ENCODE results near the gene JMJD8.

The JMJD8 gene

DNA sequence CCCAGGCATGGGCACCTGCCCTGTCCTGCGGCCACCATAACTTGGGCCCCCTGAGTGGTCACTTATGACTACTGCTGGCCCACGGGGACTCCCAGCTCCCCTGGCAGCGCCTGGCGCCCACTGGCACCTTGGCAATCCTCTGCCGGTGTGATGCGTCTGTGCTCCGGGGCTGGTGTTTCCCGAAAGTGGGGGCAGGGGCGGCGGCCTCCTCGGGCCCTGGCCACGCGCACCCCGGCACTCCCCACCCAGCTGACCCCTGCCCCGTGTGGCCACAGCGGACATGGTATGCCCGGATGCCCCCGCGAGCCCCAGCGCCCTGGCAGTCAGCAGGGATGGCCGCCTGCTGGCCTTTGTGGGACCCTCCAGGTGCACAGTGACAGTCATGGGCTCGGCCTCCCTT lies 26.6 kb downstream of the JMJD8 start:
- DNase-seq (ENCODE audit: low spot score) = no peak
- TF ChIP-seq, protein P1, sequence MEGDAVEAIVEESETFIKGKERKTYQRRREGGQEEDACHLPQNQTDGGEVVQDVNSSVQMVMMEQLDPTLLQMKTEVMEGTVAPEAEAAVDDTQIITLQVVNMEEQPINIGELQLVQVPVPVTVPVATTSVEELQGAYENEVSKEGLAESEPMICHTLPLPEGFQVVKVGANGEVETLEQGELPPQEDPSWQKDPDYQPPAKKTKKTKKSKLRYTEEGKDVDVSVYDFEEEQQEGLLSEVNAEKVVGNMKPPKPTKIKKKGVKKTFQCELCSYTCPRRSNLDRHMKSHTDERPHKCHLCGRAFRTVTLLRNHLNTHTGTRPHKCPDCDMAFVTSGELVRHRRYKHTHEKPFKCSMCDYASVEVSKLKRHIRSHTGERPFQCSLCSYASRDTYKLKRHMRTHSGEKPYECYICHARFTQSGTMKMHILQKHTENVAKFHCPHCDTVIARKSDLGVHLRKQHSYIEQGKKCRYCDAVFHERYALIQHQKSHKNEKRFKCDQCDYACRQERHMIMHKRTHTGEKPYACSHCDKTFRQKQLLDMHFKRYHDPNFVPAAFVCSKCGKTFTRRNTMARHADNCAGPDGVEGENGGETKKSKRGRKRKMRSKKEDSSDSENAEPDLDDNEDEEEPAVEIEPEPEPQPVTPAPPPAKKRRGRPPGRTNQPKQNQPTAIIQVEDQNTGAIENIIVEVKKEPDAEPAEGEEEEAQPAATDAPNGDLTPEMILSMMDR (IDR thresholded peaks at IDR 0.05; ENCODE audit: borderline replicate concordance, control extremely low read depth, extremely low read depth, insufficient read depth, missing control alignments) = no peak
- in situ Hi-C loops (cut with MboI; ENCODE audit: low sequenced_read_pairs, unreplicated experiment) = no loop called here

DNA sequence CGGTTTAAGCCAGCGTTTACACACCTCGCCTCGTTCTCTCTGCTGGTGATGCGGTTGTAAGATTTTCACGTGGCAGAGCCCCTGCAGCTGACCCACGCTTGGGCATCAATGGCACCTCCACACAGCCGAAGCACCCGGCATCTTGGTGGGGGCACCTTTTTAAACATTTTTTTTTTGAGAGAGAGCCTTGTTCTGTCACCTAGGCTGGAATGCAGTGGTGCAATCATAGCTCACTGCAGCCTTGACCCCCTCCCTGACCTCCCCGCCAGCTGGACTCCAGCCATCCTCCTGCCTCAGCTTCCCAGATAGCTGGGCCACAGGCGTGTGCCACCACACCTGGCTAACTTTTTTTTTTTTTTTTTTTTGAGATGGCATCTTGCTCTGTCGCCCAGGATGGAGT lies 30.1 kb downstream of the JMJD8 start:
- no peak for DNase-seq (ENCODE audit: low spot score)
- in situ Hi-C loops (cut with MboI; ENCODE audit: low sequenced_read_pairs, unreplicated experiment) = no loop called here

DNA sequence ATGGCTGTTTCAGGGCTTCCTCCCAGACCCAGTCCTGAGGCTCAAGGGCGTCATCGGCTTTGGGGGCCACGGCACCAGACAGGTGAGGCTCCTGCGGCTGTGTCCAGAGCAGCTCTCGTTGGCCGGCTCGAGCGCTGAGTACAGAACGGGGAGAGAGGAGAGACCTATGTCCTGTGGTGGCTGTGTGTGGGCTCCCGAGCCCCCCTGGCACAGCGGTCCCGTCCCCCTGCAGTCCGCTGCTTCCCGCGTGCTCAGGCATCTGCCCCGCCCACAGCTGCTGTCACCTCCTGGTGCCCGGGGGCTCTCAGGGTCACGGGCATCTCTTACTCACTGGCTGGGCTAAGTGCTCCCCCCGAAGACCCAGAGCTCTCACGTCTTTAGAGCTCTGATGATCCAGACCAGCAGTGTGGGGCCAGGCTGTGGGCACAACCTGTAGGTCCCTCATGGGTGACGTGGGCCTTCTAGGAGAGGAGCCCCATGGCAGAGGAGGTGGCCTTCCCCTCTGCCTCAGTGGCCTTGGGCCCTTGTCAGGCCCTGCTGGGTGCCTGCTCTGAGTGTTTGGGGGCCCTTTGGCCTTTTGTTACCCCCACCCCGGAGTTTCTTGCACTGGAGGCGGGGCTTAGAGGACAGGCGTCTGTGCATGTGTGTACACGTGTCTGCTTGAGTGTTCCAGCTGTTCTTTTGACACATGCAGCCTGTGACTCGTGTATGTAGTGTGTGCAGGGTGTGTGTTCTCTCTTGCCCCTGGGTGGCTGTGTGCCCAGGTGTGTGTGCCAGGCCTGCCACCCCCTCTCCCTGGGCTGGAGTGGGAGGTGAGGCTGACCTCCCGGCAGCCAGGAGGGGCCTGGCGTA lies 31.5 kb downstream of the JMJD8 start:
- TF ChIP-seq, protein P1 (IDR thresholded peaks at IDR 0.05; ENCODE audit: borderline replicate concordance, control extremely low read depth, extremely low read depth, insufficient read depth, missing control alignments) = no peak
- no peak for DNase-seq (ENCODE audit: low spot score)
- in situ Hi-C loops (cut with MboI; ENCODE audit: low sequenced_read_pairs, unreplicated experiment) = no loop called here

More for the DNA sequence above, 30.1 kb downstream of the JMJD8 start:
- TF ChIP-seq, protein P1 (IDR thresholded peaks at IDR 0.05; ENCODE audit: borderline replicate concordance, control extremely low read depth, extremely low read depth, insufficient read depth, missing control alignments) = no peak

DNA sequence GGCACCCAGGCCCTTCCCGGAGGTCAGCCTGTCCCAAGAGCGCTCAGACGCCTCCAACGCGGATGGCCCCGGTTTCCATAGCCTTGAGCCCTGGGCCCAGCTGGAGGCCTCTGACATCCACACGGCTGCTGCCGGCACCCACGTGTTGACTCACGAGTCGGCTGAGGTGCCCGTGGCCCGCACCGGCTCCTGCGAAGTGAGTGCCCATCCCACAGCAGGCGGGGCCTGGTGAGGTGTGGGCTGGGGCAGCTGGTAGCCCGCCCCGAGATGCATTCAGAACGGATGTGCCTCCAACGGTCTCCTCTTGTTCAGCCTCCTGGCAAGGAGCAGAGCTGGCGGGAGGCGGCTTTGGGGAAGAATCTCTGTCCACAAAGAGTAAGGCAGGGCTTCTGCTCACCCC lies 32.3 kb downstream of the JMJD8 start:
- in situ Hi-C loops (cut with MboI; ENCODE audit: low sequenced_read_pairs, unreplicated experiment) = no loop called here
- no peak for DNase-seq (ENCODE audit: low spot score)
- TF ChIP-seq, protein P1 (IDR thresholded peaks at IDR 0.05; ENCODE audit: borderline replicate concordance, control extremely low read depth, extremely low read depth, insufficient read depth, missing control alignments) = no peak

DNA sequence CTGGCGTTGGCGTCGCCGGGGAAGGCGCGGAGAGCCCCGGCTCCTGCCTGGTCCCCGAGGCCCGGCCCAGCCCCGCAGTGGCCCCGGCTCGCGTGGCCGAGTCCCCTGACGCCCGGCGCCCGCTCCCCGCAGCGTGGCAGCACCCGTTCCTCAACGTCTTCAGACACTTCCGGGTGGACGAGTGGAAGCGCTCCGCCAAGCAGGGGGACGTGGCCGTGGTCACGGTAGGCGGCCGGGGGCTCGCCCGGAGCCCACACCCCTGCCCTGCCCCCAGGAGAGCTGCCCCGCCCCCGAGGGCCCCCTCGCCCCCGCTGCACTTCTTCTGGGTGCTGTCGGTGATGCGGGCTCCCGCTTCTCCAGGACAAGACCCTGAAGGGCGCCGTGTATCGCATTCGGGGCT lies 34.5 kb downstream of the JMJD8 start:
- in situ Hi-C loops (cut with MboI; ENCODE audit: low sequenced_read_pairs, unreplicated experiment) = no loop called here
- TF ChIP-seq, protein P1 (IDR thresholded peaks at IDR 0.05; ENCODE audit: borderline replicate concordance, control extremely low read depth, extremely low read depth, insufficient read depth, missing control alignments) = no peak
- DNase-seq (ENCODE audit: low spot score) = peak; percentile 45

DNA sequence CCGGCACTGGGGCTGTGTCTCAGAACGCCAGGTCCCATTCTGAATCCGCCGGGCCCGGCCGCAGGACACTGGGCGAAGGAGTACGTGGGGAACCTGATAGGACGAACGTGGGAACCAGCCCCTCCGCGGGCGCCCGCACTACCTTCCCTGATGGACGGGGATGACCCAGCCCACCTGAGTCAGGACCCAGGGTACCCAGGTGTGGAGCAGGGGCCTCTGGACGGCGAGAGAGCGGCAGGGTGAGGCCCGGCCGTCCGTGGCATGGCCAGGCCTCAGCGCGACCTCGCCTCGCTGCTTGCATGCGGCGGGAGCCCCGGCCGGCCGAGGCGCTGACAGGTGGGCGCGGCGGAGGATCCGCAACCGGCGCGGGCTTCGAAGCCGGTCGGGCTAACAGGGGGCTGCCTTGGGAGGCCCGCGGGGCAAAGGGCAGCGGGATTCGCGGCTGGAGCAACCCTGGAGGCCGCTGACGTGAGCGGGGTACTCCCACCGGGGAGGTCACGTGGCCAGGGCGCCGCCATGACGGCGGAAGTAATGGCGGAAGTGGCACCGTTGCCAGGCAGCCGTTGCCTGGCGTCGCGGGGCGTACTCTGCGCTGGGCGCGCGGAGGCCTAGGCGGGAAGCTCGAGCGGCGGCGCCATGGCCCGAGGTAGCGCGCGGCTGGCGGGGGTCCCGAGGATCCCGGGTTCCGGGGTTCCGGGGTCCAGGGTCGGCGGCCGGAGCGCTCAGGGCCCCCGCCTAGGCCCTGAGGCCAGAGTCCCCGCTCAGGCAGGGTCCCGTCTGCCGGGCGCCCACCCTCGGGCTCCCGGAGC lies 35.1 kb downstream of the JMJD8 start, which contains the start of gene WDR90:
WDR90 (plus strand) TSS at position 585 of the 809 bp plus-strand sequence; CDS start at position 637, 52 bp downstream.
- in situ Hi-C loops (cut with MboI; ENCODE audit: low sequenced_read_pairs, unreplicated experiment) = no loop called here
- TF ChIP-seq, protein P1 (IDR thresholded peaks at IDR 0.05; ENCODE audit: borderline replicate concordance, control extremely low read depth, extremely low read depth, insufficient read depth, missing control alignments) = no peak
- peak; percentile 99 for DNase-seq (ENCODE audit: low spot score)

All from GM13976 (cell line).